K562 (cell line): Measurements from ENCODE around the gene KRT71. TPM values are rescaled to one million over a fixed set of nuclear protein-coding genes. Genes with fewer than 3 reads are reported as not detected.

ENCODE experiments used
- ATAC-seq: fragments of 200-7000 bp; cut with Tn5 transposase; 3 replicates; pipeline ENCODE4 v1.9.1; 2020; ENCODE audit warnings: moderate library complexity
- BruUV-seq: library from RNA; stranded (reverse); fragments of 400-500 nt; replicated peaks from 2 replicates; lab custom pipeline; 2021; lab: Mats Ljungman, UMichigan
- CTCF ChIA-PET: fragments of 300-600 bp; formaldehyde crosslinking; extraction: SDS; loops from one replicate; lab custom pipeline; 2021; ENCODE audit warnings: low intra/inter-chr PET ratio; lab: Yijun Ruan, JAX
- POLR2A ChIA-PET: fragments of 300-600, 350-650 bp; sonication (Branson Sonifier 250); formaldehyde crosslinking; extraction: SDS; loops from one replicate; lab custom pipeline; 2021; ENCODE audit warnings: antibody characterized with exemption, inconsistent platforms; lab: Yijun Ruan, JAX
- DNase-seq, 4 experiments: peaks; one replicate each; pipeline versions ENCODE4 v3.0.0 to v3.0.0-alpha.2; 2011 to 2018; ENCODE audit warnings: low spot score in 3 of 4, mixed read lengths in 3 of 4; ENCODE audit errors: extremely low read depth in 1 of 4
- FAIRE-seq: peaks from 2 replicates; lab custom pipeline; 2011; peaks lifted over from hg19 to GRCh38; lab: Jason Lieb, UNC
- H2AFZ ChIP-seq: 2 replicates; pipeline ENCODE4 v1.6.0; 2011; ENCODE audit warnings: low read depth, low read length, control low read depth, inconsistent platforms
- H3K27ac ChIP-seq: fragments of 200-600 bp; 3 replicates; pipeline ENCODE4 v1.8.0; 2011; ENCODE audit warnings: low read depth, mild to moderate bottlenecking, control low read depth, inconsistent platforms, low read length, moderate library complexity, mixed read lengths; ENCODE audit errors: extremely low read depth
- H3K27me3 ChIP-seq, 2 experiments: fragments of 300-600 bp in 1 of 2; 2 replicates in 1 of 2; 3 replicates in 1 of 2; pipeline versions ENCODE4 v1.6.0 to v1.8.0; 2011; ENCODE audit warnings: inconsistent platforms in 2 of 2, low read length in 2 of 2, mild to moderate bottlenecking in 1 of 2, mixed read lengths in 1 of 2, moderate library complexity in 1 of 2; ENCODE audit not compliant: control insufficient read depth in 2 of 2, insufficient read depth in 2 of 2
- H3K36me3 ChIP-seq: fragments of 300-600 bp; 3 replicates; pipeline ENCODE4 v1.8.0; 2011; ENCODE audit warnings: mild to moderate bottlenecking, low read length, inconsistent platforms; ENCODE audit not compliant: control insufficient read depth, insufficient read depth
- H3K4me1 ChIP-seq, 2 experiments: fragments of 200-600 bp in 1 of 2; replicated peaks in 1 of 2; 2 replicates in 1 of 2; 3 replicates in 1 of 2; pipeline versions ENCODE4 v1.5.1 to v1.8.0; 2011; ENCODE audit warnings: inconsistent platforms in 2 of 2, low read length in 2 of 2, mild to moderate bottlenecking in 1 of 2, mixed read lengths in 1 of 2, moderate library complexity in 1 of 2; ENCODE audit not compliant: control insufficient read depth in 2 of 2, insufficient read depth in 2 of 2
- H3K4me2 ChIP-seq: 2 replicates; pipeline ENCODE4 v1.6.1; 2011; ENCODE audit warnings: low read length, control low read depth, inconsistent platforms, mixed read lengths; ENCODE audit not compliant: insufficient read depth
- H3K4me3 ChIP-seq: fragments of 200-600 bp; sonication (generic), shearing (Covaris generic); 2 replicates; pipeline ENCODE4 v1.5.1; 2016; ENCODE audit warnings: control low read depth, inconsistent platforms
- H3K79me2 ChIP-seq: fragments of 200-600 bp; 3 replicates; pipeline ENCODE4 v1.8.0; 2011; ENCODE audit warnings: low read length, inconsistent platforms; ENCODE audit not compliant: control insufficient read depth, insufficient read depth
- H3K9ac ChIP-seq, 2 experiments: 2 replicates each; pipeline versions ENCODE4 v1.6.0 to v1.6.1; 2011; ENCODE audit warnings: low read depth in 2 of 2, low read length in 2 of 2, control low read depth in 1 of 2, inconsistent platforms in 1 of 2, mild to moderate bottlenecking in 1 of 2, mixed read lengths in 1 of 2; ENCODE audit not compliant: insufficient read depth in 1 of 2
- H3K9me1 ChIP-seq: one replicate; pipeline ENCODE4 v1.6.0; 2011; ENCODE audit warnings: inconsistent platforms, mild to moderate bottlenecking, low read length, moderate library complexity; ENCODE audit not compliant: control insufficient read depth, insufficient read depth
- H3K9me3 ChIP-seq: replicated peaks from 2 replicates; pipeline ENCODE4 v1.5.1; 2011; ENCODE audit warnings: low read depth, low read length, inconsistent platforms; ENCODE audit not compliant: control insufficient read depth, insufficient read depth
- H4K20me1 ChIP-seq: replicated peaks from 2 replicates; pipeline ENCODE4 v1.6.1; 2011; ENCODE audit warnings: low read length, inconsistent platforms, mixed read lengths; ENCODE audit not compliant: control insufficient read depth, insufficient read depth
- NFE2L1 ChIP-seq: fragments of 450-650 bp; IDR thresholded peaks from 2 replicates; pipeline ENCODE4 v1.6.1; 2016; ENCODE audit warnings: missing genetic modification characterization, low read depth, mild to moderate bottlenecking, missing compliant biosample characterization, moderate library complexity, borderline replicate concordance
- NKRF ChIP-seq: fragments of 450-650 bp; IDR thresholded peaks from 2 replicates; pipeline ENCODE4 v1.6.1; 2016; ENCODE audit warnings: borderline replicate concordance
- PHB2 ChIP-seq: fragments of 450-650 bp; IDR thresholded peaks from 2 replicates; pipeline ENCODE4 v1.6.1; 2017; ENCODE audit warnings: low read depth
- ZNF146 ChIP-seq: IDR thresholded peaks from one replicate; pipeline ENCODE4 v1.6.1; 2018; ENCODE audit warnings: missing compliant biosample characterization; ENCODE audit not compliant: unreplicated experiment
- ZNF592 ChIP-seq: fragments of 450-650 bp; IDR thresholded peaks from 2 replicates; pipeline ENCODE4 v1.6.1; 2017; ENCODE audit warnings: antibody characterized with exemption, mild to moderate bottlenecking
- ZNF79 ChIP-seq: fragments of 250-450 bp; sonication (Bioruptor Pico); IDR thresholded peaks from 2 replicates; pipeline ENCODE4 v1.4.0; 2020; ENCODE audit warnings: low read depth, mild to moderate bottlenecking, moderate library complexity
- WGBS: fragments of 100-300 bp; shearing (Covaris generic); methylation state at CpG from one replicate; pipeline ENCODE4 v1.1.6; 2016; ENCODE audit warnings: low coverage, mixed read lengths; ENCODE audit not compliant: insufficient coverage; ENCODE audit errors: missing lambda C conversion rate; 5-methylcytosine and 5-hydroxymethylcytosine counted together
- in situ Hi-C: fragments of 300-500 bp; cut with MboI; formaldehyde crosslinking; loops from 4 replicates; pipeline ENCODE4 v1.15.0; 2018; ENCODE audit warnings: inconsistent platforms, mixed read lengths
- intact Hi-C: fragments of 100-400 bp; cut with micrococcal nuclease; formaldehyde crosslinking; loops from 2 replicates; pipeline ENCODE4 v1.14.2; 2022
- polyA plus RNA-seq, 8 experiments: library from polyadenylated mRNA; depleted of rRNA in 4 of 8; stranded (reverse) in 5 of 8; unstranded in 3 of 8; fragments of >200 nt; fragmentation: Nextera tagmentation in 2 of 8; fragmentation: Illumina TruSeq in 1 of 8; extraction: Ambion mirVana in 2 of 8; extraction: Trizol in 1 of 8; gene quantifications; 2 replicates each; pipeline versions ENCODE4 v1.2.1 to v1.2.3, GENCODE V29; 2011 to 2014; ENCODE audit warnings: inconsistent platforms in 1 of 8, missing spikeins in 1 of 8
- total RNA-seq, 7 experiments: library from RNA; depleted of rRNA in 6 of 7; stranded (reverse); fragments of >200 nt in 6 of 7; fragmentation: Illumina TruSeq in 2 of 7; extraction: Trizol in 2 of 7; gene quantifications; 2 replicates each; pipeline versions ENCODE4 v1.2.1 to v1.2.3, GENCODE V29; 2011 to 2021; ENCODE audit warnings: low replicate concordance in 1 of 7

Gene KRT71
- total and polyA plus RNA-seq, 9 of the 15 experiments (the other 6 are each of a cell fraction or from before 2014, with no cell fraction given) = not detected

GRCh38 chr12:52499806-52500560 lies 53.0 kb downstream of the KRT71 start (continued):
- TF ChIP-seq ZNF592 (no peak), NKRF (no peak)

- POLR2A ChIA-PET = no interaction called here
Observed at GRCh38 chr12:52498946-52499345, 54.0 kb downstream of the KRT71 start.

More at GRCh38 chr12:52498946-52499345, 54.0 kb downstream of the KRT71 start:
- Histone ChIP-seq H3K9ac (no peak overlapping the region), H3K79me2 (no peaks in the 10 kb centered on the region), H3K4me1 (no peaks in the 10 kb centered on the region), H3K36me3 (no peaks in the 10 kb centered on the region), H3K9me1 (no peaks in the 10 kb centered on the region), H3K27me3 (peaks cover 0 to 2% of the 10 kb centered on the region in 2 experiments; a peak in 3 of 5 replicates), H4K20me1 (no peaks in the 10 kb centered on the region; the same call in 1 of the 2 replicates), H3K4me2 (no peak overlapping the region), H3K27ac (no peak overlapping the region), H2AFZ (no peak overlapping the region), H3K4me3 (no peak overlapping the region), H3K9me3 (no peaks in the 10 kb centered on the region)
- BruUV-seq = no TSS peak
- intact Hi-C loops = no loop called here
- DNase-seq = no peak
- CTCF ChIA-PET = no interaction called here
- no peak for ATAC-seq
- TF ChIP-seq PHB2 = no peak
- no peak for TF ChIP-seq NFE2L1 (tag)
- no peak for TF ChIP-seq ZNF79 (CRISPR knock-in tag)
- TF ChIP-seq ZNF146 (CRISPR knock-in tag) = no peak
- no peak for FAIRE-seq
- 0% methylated on average over 1 of the region's 1 CpG for WGBS
- in situ Hi-C loops = no loop called here
